HepG2 (cell line): ENCODE results near the gene RARA. TPM values are rescaled to one million over a fixed set of nuclear protein-coding genes. Genes with fewer than 3 reads are reported as not detected.

Experiments
- ARID5B ChIP-seq: IDR thresholded peaks from 2 replicates; pipeline ENCODE4 v1.4.0; 2020; ENCODE audit warnings: mild to moderate bottlenecking, missing genetic modification reagents
- CERS6 ChIP-seq: sonication (generic); formaldehyde crosslinking; IDR thresholded peaks from 2 replicates; pipeline ENCODE4 v1.5.0; 2020; ENCODE audit warnings: missing genetic modification reagents
- DMAP1 ChIP-seq: IDR thresholded peaks from 2 replicates; pipeline ENCODE4 v1.6.1; 2016
- GABPB1 ChIP-seq: IDR thresholded peaks from 2 replicates; pipeline ENCODE4 v1.6.1; 2016; ENCODE audit warnings: mild to moderate bottlenecking, missing genetic modification reagents, moderate library complexity, missing compliant biosample characterization
- MAX ChIP-seq: IDR thresholded peaks from 2 replicates; pipeline ENCODE4 v1.6.1; 2012; ENCODE audit warnings: inconsistent platforms
- MBNL3 ChIP-seq: fragments of 250-450 bp; sonication (Bioruptor Pico); conservative IDR thresholded peaks from 2 replicates; pipeline ENCODE4 v1.8.0; 2022; ENCODE audit warnings: mild to moderate bottlenecking, inconsistent platforms
- NFKBIZ ChIP-seq: IDR thresholded peaks from 2 replicates; pipeline ENCODE4 v1.6.1; 2018; ENCODE audit warnings: missing genetic modification reagents, missing compliant biosample characterization
- NR3C1 ChIP-seq: sonication (generic); formaldehyde crosslinking; IDR thresholded peaks from 2 replicates; pipeline ENCODE4 v1.4.0; 2020; ENCODE audit warnings: missing genetic modification reagents
- PPARG ChIP-seq: conservative IDR thresholded peaks from 2 replicates; pipeline ENCODE4 v1.6.1; 2016; ENCODE audit warnings: missing biosample characterization, missing genetic modification reagents
- RNF2 ChIP-seq: fragments of 450-650 bp; conservative IDR thresholded peaks from 2 replicates; pipeline ENCODE4 v1.6.1; 2016; ENCODE audit warnings: low read depth
- ZBTB39 ChIP-seq: sonication (generic); formaldehyde crosslinking; IDR thresholded peaks from 2 replicates; pipeline ENCODE4 v1.5.0; 2020; ENCODE audit warnings: missing genetic modification reagents
- ZNF205 ChIP-seq: IDR thresholded peaks from 2 replicates; pipeline ENCODE4 v1.6.1; 2018; ENCODE audit warnings: missing biosample characterization, missing genetic modification reagents
- ZNF235 ChIP-seq: sonication (generic); formaldehyde crosslinking; IDR thresholded peaks from 2 replicates; pipeline ENCODE4 v1.8.1; 2023; ENCODE audit warnings: mild to moderate bottlenecking, missing genetic modification reagents, borderline replicate concordance
- ZNF264 ChIP-seq: sonication (generic); formaldehyde crosslinking; IDR thresholded peaks from 2 replicates; pipeline ENCODE4 v1.4.0; 2020; ENCODE audit warnings: missing genetic modification reagents
- ZNF530 ChIP-seq: sonication (generic); formaldehyde crosslinking; IDR thresholded peaks from 2 replicates; pipeline ENCODE4 v1.5.0; 2020; ENCODE audit warnings: low read depth, mild to moderate bottlenecking, missing genetic modification reagents
- ZNF746 ChIP-seq: sonication (generic); formaldehyde crosslinking; IDR thresholded peaks from 2 replicates; pipeline ENCODE4 v1.8.0; 2022; ENCODE audit warnings: mild to moderate bottlenecking, missing genetic modification reagents
- ZNF770 ChIP-seq: sonication (generic); formaldehyde crosslinking; IDR thresholded peaks from 2 replicates; pipeline ENCODE4 v1.5.0; 2020; ENCODE audit warnings: mild to moderate bottlenecking, missing genetic modification reagents
- ZNF878 ChIP-seq: sonication (generic); formaldehyde crosslinking; IDR thresholded peaks from 2 replicates; pipeline ENCODE4 v1.8.1; 2023; ENCODE audit warnings: mild to moderate bottlenecking, missing genetic modification reagents, moderate library complexity
- ZSCAN9 ChIP-seq: IDR thresholded peaks from 2 replicates; pipeline ENCODE4 v1.6.1; 2016; ENCODE audit warnings: borderline replicate concordance
- polyA plus RNA-seq, 8 experiments: library from polyadenylated mRNA; depleted of rRNA in 3 of 8; stranded (reverse) in 7 of 8; unstranded in 1 of 8; fragments of >200 nt; fragmentation: Illumina TruSeq in 4 of 8; extraction: Trizol in 4 of 8; gene quantifications; 2 replicates each; pipeline versions ENCODE4 v1.2.1 to v1.2.3, GENCODE V29; 2011 to 2016; ENCODE audit warnings: low read depth in 4 of 8, missing spikeins in 1 of 8, mixed read lengths in 1 of 8; ENCODE audit not compliant: insufficient read depth in 1 of 8
- total RNA-seq, 5 experiments: library from RNA; depleted of rRNA; stranded (reverse); fragments of >200 nt; fragmentation: Illumina TruSeq; extraction: Trizol; gene quantifications; 2 replicates each; pipeline ENCODE4 v1.2.3, GENCODE V29; 2016; ENCODE audit warnings: low read depth in 1 of 5

The RARA gene
- total and polyA plus RNA-seq, 2 of the 13 experiments (the other 11 are each of a cell fraction or from before 2014, with no cell fraction given): 6.4 to 8.6 TPM

GRCh38 chr17:40358323-40359038, 49.5 kb downstream of the RARA start (continued):
- TF ChIP-seq ZBTB39 (CRISPR knock-in tag) (no peak), ZNF770 (CRISPR knock-in tag) (0 out of 2 replicates have a peak, but pooled peaks have one; percentile 22), PPARG (peak; percentile 68), MAX (peak; percentile 36; the same call in 1 of the 2 replicates), ZNF235 (no peak), GABPB1 (0 out of 2 replicates have a peak, but pooled peaks have one; percentile 28), ZNF878 (CRISPR knock-in tag) (no peak), MBNL3 (CRISPR knock-in tag) (no peak), ZSCAN9 (CRISPR knock-in tag) (peak; percentile 38; the same call in 1 of the 2 replicates), ZNF746 (CRISPR knock-in tag) (no peak), NR3C1 (no peak), ZNF264 (CRISPR knock-in tag) (no peak), DMAP1 (CRISPR knock-in tag) (no peak), RNF2 (no peak), ZNF205 (CRISPR knock-in tag) (no peak), ARID5B (peak; percentile 24; the same call in 1 of the 2 replicates), ZNF530 (no peak), NFKBIZ (CRISPR knock-in tag) (0 out of 2 replicates have a peak, but pooled peaks have one; percentile 59), CERS6 (CRISPR knock-in tag) (no peak)
